HG03280 (cell line): ENCODE data around the gene PBX3.

Source experiments
- ATAC-seq: cut with Tn5 transposase; IDR thresholded peaks from one replicate; pipeline ENCODE4 v1.9.1; 2021; ENCODE audit warnings: mild to moderate bottlenecking, moderate library complexity; ENCODE audit not compliant: unreplicated experiment

Gene PBX3

GRCh38 chr9:125820100-125820804, 73.1 kb downstream of the PBX3 start:
- no peak for ATAC-seq

- ATAC-seq, result no peak
These were observed 73.9 kb downstream of the PBX3 start for GRCh38 chr9:125821078-125821477.

GRCh38 chr9:125822160-125822559, 75.0 kb downstream of the PBX3 start:
- no peak for ATAC-seq

- no peak for ATAC-seq
These were observed 75.7 kb downstream of the PBX3 start for GRCh38 chr9:125822902-125823301.

- ATAC-seq, result peak; percentile 53
These were observed 76.8 kb downstream of the PBX3 start for GRCh38 chr9:125823874-125824406.

GRCh38 chr9:125825762-125826161, 78.6 kb downstream of the PBX3 start:
- ATAC-seq, result no peak

- ATAC-seq, result no peak
These were observed 79.7 kb downstream of the PBX3 start for GRCh38 chr9:125826850-125827249.

GRCh38 chr9:125829743-125830142, 82.6 kb downstream of the PBX3 start:
- no peak for ATAC-seq

- ATAC-seq, result no peak
These were observed 83.9 kb downstream of the PBX3 start for GRCh38 chr9:125831054-125831453.

- no peak for ATAC-seq
These were observed 84.4 kb downstream of the PBX3 start for GRCh38 chr9:125831616-125832015.

GRCh38 chr9:125835655-125836054, 88.5 kb downstream of the PBX3 start:
- no peak for ATAC-seq

- ATAC-seq, result no peak
These were observed 92.1 kb downstream of the PBX3 start for GRCh38 chr9:125839317-125839716.

- ATAC-seq, result no peak
These were observed 94.3 kb downstream of the PBX3 start for GRCh38 chr9:125841444-125841843.

GRCh38 chr9:125842242-125842641, 95.1 kb downstream of the PBX3 start:
- ATAC-seq, result no peak

- ATAC-seq, result no peak
These were observed 96.5 kb downstream of the PBX3 start for GRCh38 chr9:125843646-125844045.

GRCh38 chr9:125844611-125845010, 97.4 kb downstream of the PBX3 start:
- ATAC-seq, result no peak

GRCh38 chr9:125845271-125845808, 98.2 kb downstream of the PBX3 start:
- no peak for ATAC-seq

GRCh38 chr9:125847735-125848134, 100.6 kb downstream of the PBX3 start:
- ATAC-seq, result no peak

- no peak for ATAC-seq
These were observed 103.0 kb downstream of the PBX3 start for GRCh38 chr9:125850106-125850632.

- no peak for ATAC-seq
These were observed 103.6 kb downstream of the PBX3 start for GRCh38 chr9:125850763-125851162.

GRCh38 chr9:125851979-125852378, 104.8 kb downstream of the PBX3 start:
- no peak for ATAC-seq

GRCh38 chr9:125852386-125852785, 105.2 kb downstream of the PBX3 start:
- no peak for ATAC-seq
